Upper lobe of left lung (tissue), 4 donors: Measurements from ENCODE around the gene TMEM231.

Experiments
- CTCF ChIP-seq, 6 experiments: fragments of 450-650 bp in 4 of 6; fragments of 200-600 bp in 2 of 6; sonication (generic) in 2 of 6; IDR thresholded peaks; one replicate each; pipeline ENCODE4 v1.5.1; 2016 to 2019; ENCODE audit warnings: antibody characterized with exemption in 6 of 6
- EP300 ChIP-seq, 4 donors: sonication (generic); formaldehyde crosslinking; IDR thresholded peaks; one replicate each; pipeline ENCODE4 v1.5.1; 2017; ENCODE audit warnings: antibody characterized with exemption in 4 of 4, control low read depth in 2 of 4
- POLR2A ChIP-seq, 4 donors: fragments of 450-650 bp; IDR thresholded peaks; one replicate each; pipeline ENCODE4 v1.5.1; 2016 to 2017; ENCODE audit warnings: antibody characterized with exemption in 4 of 4, mild to moderate bottlenecking in 2 of 4

- TF ChIP-seq POLR2A (IDR thresholded peaks at IDR 0.05) (no peak), CTCF (IDR thresholded peaks at IDR 0.05) (no peak), EP300 (IDR thresholded peaks at IDR 0.05) (no peak)
These were observed 9.6 kb upstream of the TMEM231 start for GRCh38 chr16:75565640-75566039.
